Activated CD4-positive, alpha-beta T cell treated with anti-CD3 and anti-CD28 coated beads for 1 hour (primary cell): Measurements from ENCODE around the gene SASS6.
A peak's percentile ranks its signal among the peaks of the same experiment; 100 is the strongest.

ENCODE experiments used
- DNase-seq: peaks from one replicate; pipeline ENCODE4 v3.0.0-alpha.2; 2020

SASS6 gene

GRCh38 chr1:100132566-100133477 is at the start of gene SASS6, which contains the start of gene TRMT13:
Gene SASS6 (minus strand): TSS chr1:100132930. CDS start chr1:100132814, 116 bp downstream.
Gene TRMT13 (plus strand): TSS chr1:100133163. CDS start chr1:100133169, 6 bp downstream.
- DNase-seq: peak; percentile 89

GRCh38 chr1:100178091-100178490 is 45.4 kb upstream of the SASS6 start, which contains the start of gene LRRC39:
Gene LRRC39 (minus strand): TSS chr1:100178256. CDS start chr1:100168516, 9,740 bp downstream.
- DNase-seq: no peak

GRCh38 chr1:100177295-100178041 is 44.7 kb upstream of the SASS6 start:
- DNase-seq: no peak

GRCh38 chr1:100168051-100168450 is 35.3 kb upstream of the SASS6 start:
- DNase-seq: no peak

- no peak for DNase-seq
These were observed 32.0 kb upstream of the SASS6 start for GRCh38 chr1:100164702-100165101.

GRCh38 chr1:100164216-100164615 is 31.5 kb upstream of the SASS6 start:
- no peak for DNase-seq

GRCh38 chr1:100162881-100163280 is 30.2 kb upstream of the SASS6 start:
- DNase-seq: no peak

GRCh38 chr1:100152271-100152670 is 19.5 kb upstream of the SASS6 start:
- no peak for DNase-seq

- no peak for DNase-seq
These were observed 18.9 kb upstream of the SASS6 start for GRCh38 chr1:100151679-100152078.

GRCh38 chr1:100147875-100148274 is 15.1 kb upstream of the SASS6 start:
- DNase-seq: no peak

GRCh38 chr1:100146958-100147357 is 14.2 kb upstream of the SASS6 start:
- no peak for DNase-seq

- no peak for DNase-seq
These were observed 12.4 kb upstream of the SASS6 start for GRCh38 chr1:100145116-100145515.

- no peak for DNase-seq
These were observed 9.6 kb upstream of the SASS6 start for GRCh38 chr1:100142343-100142742.

GRCh38 chr1:100141192-100141591 is 8.5 kb upstream of the SASS6 start:
- DNase-seq: no peak

GRCh38 chr1:100137602-100138001 is 4.9 kb upstream of the SASS6 start:
- DNase-seq: no peak

GRCh38 chr1:100134872-100135271 is 2.1 kb upstream of the SASS6 start:
- no peak for DNase-seq

GRCh38 chr1:100131623-100132022 is 1.1 kb downstream of the SASS6 start:
- DNase-seq: no peak

- DNase-seq: no peak
These were observed 2.1 kb downstream of the SASS6 start for GRCh38 chr1:100130552-100131077.

GRCh38 chr1:100127226-100127625 is 5.5 kb downstream of the SASS6 start:
- no peak for DNase-seq

GRCh38 chr1:100122177-100122576 is 10.6 kb downstream of the SASS6 start:
- no peak for DNase-seq

GRCh38 chr1:100115524-100115923 is 17.2 kb downstream of the SASS6 start:
- DNase-seq: no peak

GRCh38 chr1:100109554-100110066 is 23.1 kb downstream of the SASS6 start:
- no peak for DNase-seq

GRCh38 chr1:100107696-100108095 is 25.0 kb downstream of the SASS6 start:
- DNase-seq: no peak
